GM19043 (cell line): ENCODE results near the gene G3BP1.
A peak's percentile ranks its signal among the peaks of the same experiment; 100 is the strongest.
"Not testable (repeated sequence)": the region's sequence is repeated elsewhere in the genome, so short reads cannot be mapped to it uniquely, and the experiment has no call there.

Experiments
- ATAC-seq: cut with Tn5 transposase; IDR thresholded peaks from one replicate; pipeline ENCODE4 v1.9.1; 2021; ENCODE audit warnings: low read depth; ENCODE audit not compliant: unreplicated experiment

G3BP1 gene

GRCh38 chr5:151751593-151751992, 20.2 kb upstream of the G3BP1 start:
- no peak for ATAC-seq

GRCh38 chr5:151755383-151755782, 16.4 kb upstream of the G3BP1 start:
- no peak for ATAC-seq

GRCh38 chr5:151757233-151758140, 14.3 kb upstream of the G3BP1 start:
- no peak for ATAC-seq

- ATAC-seq, result peak; percentile 2
These were observed 13.7 kb upstream of the G3BP1 start for GRCh38 chr5:151758141-151758429.

GRCh38 chr5:151758430-151759241, 13.1 kb upstream of the G3BP1 start, which contains the start of gene ATOX1:
Gene ATOX1 (minus strand): TSS chr5:151758631. CDS start chr5:151758551, 80 bp downstream.
- peak; percentile 97 for ATAC-seq

- no peak for ATAC-seq
These were observed 7.0 kb upstream of the G3BP1 start for GRCh38 chr5:151764801-151765200.

- no peak for ATAC-seq
These were observed 4.8 kb upstream of the G3BP1 start for GRCh38 chr5:151766975-151767374.

- ATAC-seq, result peak; percentile 23
These were observed 1.1 kb upstream of the G3BP1 start for GRCh38 chr5:151770383-151771258.

GRCh38 chr5:151772029-151772845, 483 bp downstream of the G3BP1 start:
- no peak for ATAC-seq

GRCh38 chr5:151772846-151773561, 1.2 kb downstream of the G3BP1 start:
- ATAC-seq, result no peak

GRCh38 chr5:151773951-151774350, 2.2 kb downstream of the G3BP1 start:
- no peak for ATAC-seq

- no peak for ATAC-seq
These were observed 3.4 kb downstream of the G3BP1 start for GRCh38 chr5:151775025-151775606.

GRCh38 chr5:151779531-151780125, 7.9 kb downstream of the G3BP1 start:
- ATAC-seq, result no peak

- ATAC-seq, result no peak
These were observed 8.6 kb downstream of the G3BP1 start for GRCh38 chr5:151780348-151780747.

- ATAC-seq, result no peak
These were observed 9.4 kb downstream of the G3BP1 start for GRCh38 chr5:151781201-151781600.

GRCh38 chr5:151783664-151784063, 11.9 kb downstream of the G3BP1 start:
- not testable (repeated sequence) for ATAC-seq

GRCh38 chr5:151784141-151784540, 12.4 kb downstream of the G3BP1 start:
- no peak for ATAC-seq

GRCh38 chr5:151786468-151786867, 14.7 kb downstream of the G3BP1 start:
- ATAC-seq, result no peak
